K562 (cell line): ENCODE data around the gene ABHD16B. TPM values are rescaled to one million over a fixed set of nuclear protein-coding genes. Genes with fewer than 3 reads are reported as not detected.

Experiments
- CREB5 ChIP-seq: fragments of 250-450 bp; sonication (Bioruptor Pico); IDR thresholded peaks from 2 replicates; pipeline ENCODE4 v1.5.0; 2020; ENCODE audit warnings: mild to moderate bottlenecking
- DLX4 ChIP-seq: fragments of 250-450 bp; sonication (Bioruptor Pico); IDR thresholded peaks from 2 replicates; pipeline ENCODE4 v1.6.1; 2021; ENCODE audit warnings: mild to moderate bottlenecking
- FOXO4 ChIP-seq: fragments of 450-650 bp; formaldehyde crosslinking; IDR thresholded peaks from 2 replicates; pipeline ENCODE4 v1.4.0; 2020; ENCODE audit warnings: mild to moderate bottlenecking, moderate library complexity
- GATA2 ChIP-seq: sonication (generic); formaldehyde crosslinking; IDR thresholded peaks from 2 replicates; pipeline ENCODE4 v1.4.0; 2020; ENCODE audit warnings: mild to moderate bottlenecking, missing genetic modification reagents
- GTF2E2 ChIP-seq: fragments of 200-800 bp; sonication (Bioruptor generic); IDR thresholded peaks from 2 replicates; pipeline ENCODE4 v1.6.1; 2016; ENCODE audit warnings: missing genetic modification characterization, missing compliant biosample characterization
- KDM5B ChIP-seq: fragments of 200-600 bp; sonication (generic); IDR thresholded peaks from 2 replicates; pipeline ENCODE4 v1.6.1; 2012; ENCODE audit warnings: low read depth, mild to moderate bottlenecking, moderate library complexity, low read length, control low read depth, inconsistent platforms; ENCODE audit not compliant: insufficient replicate concordance
- MCM3 ChIP-seq: fragments of 450-650 bp; IDR thresholded peaks from 2 replicates; pipeline ENCODE4 v1.6.1; 2016
- MYNN ChIP-seq, 2 experiments: sonication (generic); formaldehyde crosslinking in 1 of 2; IDR thresholded peaks; 2 replicates each; pipeline versions ENCODE4 v1.5.0 to v1.6.1; 2016 to 2020; ENCODE audit warnings: antibody characterized with exemption in 1 of 2, missing genetic modification reagents in 1 of 2
- NCOA4 ChIP-seq: fragments of 450-650 bp; IDR thresholded peaks from 2 replicates; pipeline ENCODE4 v1.6.1; 2018; ENCODE audit warnings: mild to moderate bottlenecking; ENCODE audit not compliant: partially characterized antibody
- NR2F6 ChIP-seq: fragments of 450-650 bp; formaldehyde crosslinking; IDR thresholded peaks from 2 replicates; pipeline ENCODE4 v1.4.0; 2020; ENCODE audit warnings: mild to moderate bottlenecking
- POLR2G ChIP-seq: fragments of 200-400 bp; formaldehyde crosslinking; IDR thresholded peaks from 2 replicates; pipeline ENCODE4 v1.6.1; 2017; ENCODE audit warnings: low read depth, mild to moderate bottlenecking, antibody characterized with exemption, low read length, moderate library complexity
- PPARD ChIP-seq: fragments of 250-450 bp; sonication (Bioruptor Pico); IDR thresholded peaks from 2 replicates; pipeline ENCODE4 v1.8.0; 2022; ENCODE audit warnings: inconsistent platforms, mild to moderate bottlenecking, moderate library complexity
- PTRF ChIP-seq: fragments of 450-650 bp; IDR thresholded peaks from 2 replicates; pipeline ENCODE4 v1.6.1; 2016; ENCODE audit warnings: mild to moderate bottlenecking, missing genetic modification characterization, missing compliant biosample characterization
- RBM17 ChIP-seq: fragments of 200-400 bp; formaldehyde crosslinking; IDR thresholded peaks from 2 replicates; pipeline ENCODE4 v1.6.1; 2017; ENCODE audit warnings: low read depth, mild to moderate bottlenecking, low read length, borderline replicate concordance
- SIX5 ChIP-seq, 2 experiments: IDR thresholded peaks; 2 replicates each; pipeline ENCODE4 v1.6.1; 2011; ENCODE audit warnings: low read length in 2 of 2, borderline replicate concordance in 1 of 2, low read depth in 1 of 2, mild to moderate bottlenecking in 1 of 2, moderate library complexity in 1 of 2; ENCODE audit not compliant: insufficient read depth in 1 of 2
- SMC3 ChIP-seq: conservative IDR thresholded peaks from 2 replicates; pipeline ENCODE4 v1.6.1; 2011; ENCODE audit warnings: low read depth, low read length, improper control_type of control experiment; ENCODE audit not compliant: insufficient read depth
- THAP12 ChIP-seq: fragments of 250-450 bp; sonication (Bioruptor Pico); IDR thresholded peaks from 2 replicates; pipeline ENCODE4 v1.9.0; 2021; ENCODE audit warnings: mild to moderate bottlenecking, inconsistent platforms
- USF2 ChIP-seq: sonication (generic); formaldehyde crosslinking; IDR thresholded peaks from 2 replicates; pipeline ENCODE4 v1.5.0; 2020; ENCODE audit warnings: missing genetic modification reagents
- ZNF133 ChIP-seq: fragments of 250-450 bp; sonication (Bioruptor Pico); IDR thresholded peaks from 2 replicates; pipeline ENCODE4 v1.4.0; 2020; ENCODE audit warnings: mild to moderate bottlenecking
- ZNF146 ChIP-seq: IDR thresholded peaks from one replicate; pipeline ENCODE4 v1.6.1; 2018; ENCODE audit warnings: missing compliant biosample characterization; ENCODE audit not compliant: unreplicated experiment
- ZNF253 ChIP-seq: fragments of 250-450 bp; sonication (Bioruptor Pico); conservative IDR thresholded peaks from 2 replicates; pipeline ENCODE4 v1.6.1; 2021; ENCODE audit warnings: mild to moderate bottlenecking
- ZNF436 ChIP-seq: fragments of 250-450, 450-650 bp; sonication (Bioruptor Pico); formaldehyde crosslinking; IDR thresholded peaks from 2 replicates; pipeline ENCODE4 v1.7.0; 2020; ENCODE audit warnings: mild to moderate bottlenecking
- polyA plus RNA-seq, 8 experiments: library from polyadenylated mRNA; depleted of rRNA in 4 of 8; stranded (reverse) in 5 of 8; unstranded in 3 of 8; fragments of >200 nt; fragmentation: Nextera tagmentation in 2 of 8; fragmentation: Illumina TruSeq in 1 of 8; extraction: Ambion mirVana in 2 of 8; extraction: Trizol in 1 of 8; gene quantifications; 2 replicates each; pipeline versions ENCODE4 v1.2.1 to v1.2.3, GENCODE V29; 2011 to 2014; ENCODE audit warnings: inconsistent platforms in 1 of 8, missing spikeins in 1 of 8
- total RNA-seq, 7 experiments: library from RNA; depleted of rRNA in 6 of 7; stranded (reverse); fragments of >200 nt in 6 of 7; fragmentation: Illumina TruSeq in 2 of 7; extraction: Trizol in 2 of 7; gene quantifications; 2 replicates each; pipeline versions ENCODE4 v1.2.1 to v1.2.3, GENCODE V29; 2011 to 2021; ENCODE audit warnings: low replicate concordance in 1 of 7

ABHD16B gene
- total and polyA plus RNA-seq, 9 of the 15 experiments (the other 6 are each of a cell fraction or from before 2014, with no cell fraction given) = not detected

GRCh38 chr20:63858393-63859165 lies 2.7 kb upstream of the ABHD16B start (continued):
- TF ChIP-seq ZNF253 (CRISPR knock-in tag) (no peak), RBM17 (no peak), MCM3 (no peak), MYNN (IDR thresholded peaks at IDR 0.05) (0 out of 2 replicates have a peak, but pooled peaks have one; percentile 33), MYNN (CRISPR knock-in tag; IDR thresholded peaks at IDR 0.05) (no peak), SIX5 (IDR thresholded peaks at IDR 0.05; ENCODE audit: borderline replicate concordance in 1 of 2, insufficient read depth in 1 of 2, low read depth in 1 of 2, low read length in 2 of 2) (no peak), ZNF146 (no peak), ZNF133 (CRISPR knock-in tag) (no peak), SMC3 (0 out of 2 replicates have a peak, but pooled peaks have one; percentile 5), KDM5B (no peak), GATA2 (CRISPR knock-in tag) (no peak), ZNF436 (CRISPR knock-in tag) (no peak), PTRF (tag) (no peak), POLR2G (0 out of 2 replicates have a peak, but pooled peaks have one; percentile 62), CREB5 (CRISPR knock-in tag) (no peak), FOXO4 (CRISPR knock-in tag) (no peak), THAP12 (CRISPR knock-in tag) (no peak), DLX4 (no peak), USF2 (no peak), GTF2E2 (tag) (no peak), PPARD (CRISPR knock-in tag) (no peak), NCOA4 (no peak), NR2F6 (CRISPR knock-in tag) (no peak)
